OCI-LY1 (cell line): ENCODE results near the gene NCDN.

ENCODE experiments used
- EZH2 ChIP-seq: fragments of 200-600 bp; sonication (generic), shearing (Covaris generic); IDR thresholded peaks from 2 replicates; pipeline ENCODE4 v1.8.0; 2017; ENCODE audit warnings: borderline replicate concordance, mixed run types, mild to moderate bottlenecking, antibody characterized with exemption, low read length, moderate library complexity, mixed read lengths
- TF ChIP-seq, protein P1 (sequence below): fragments of 200-600 bp; sonication (generic), shearing (Covaris generic); IDR thresholded peaks from 2 replicates; pipeline ENCODE4 v1.5.1; 2017; ENCODE audit warnings: mild to moderate bottlenecking, antibody characterized with exemption, low read length, moderate library complexity, mixed read lengths

DNA sequence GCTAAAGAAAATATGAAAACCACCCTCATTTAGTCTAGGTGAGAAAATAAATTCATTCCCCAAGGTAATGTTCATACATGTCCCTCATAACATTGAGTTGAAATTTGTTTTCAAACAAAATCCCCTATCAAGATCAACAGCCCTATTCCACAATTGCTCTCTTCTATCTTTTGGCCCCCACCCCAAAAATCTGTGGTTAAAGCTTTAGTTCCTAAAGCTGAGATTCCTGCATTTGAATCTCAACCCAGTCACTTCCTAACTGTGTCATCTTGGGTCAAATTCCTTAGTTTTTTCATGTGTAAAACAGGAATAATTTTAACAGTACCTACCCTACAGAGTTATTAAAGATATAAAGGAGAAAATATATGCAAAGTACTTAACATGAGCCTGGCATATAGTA lies 22.4 kb upstream of the NCDN start:
- TF ChIP-seq, protein P1, sequence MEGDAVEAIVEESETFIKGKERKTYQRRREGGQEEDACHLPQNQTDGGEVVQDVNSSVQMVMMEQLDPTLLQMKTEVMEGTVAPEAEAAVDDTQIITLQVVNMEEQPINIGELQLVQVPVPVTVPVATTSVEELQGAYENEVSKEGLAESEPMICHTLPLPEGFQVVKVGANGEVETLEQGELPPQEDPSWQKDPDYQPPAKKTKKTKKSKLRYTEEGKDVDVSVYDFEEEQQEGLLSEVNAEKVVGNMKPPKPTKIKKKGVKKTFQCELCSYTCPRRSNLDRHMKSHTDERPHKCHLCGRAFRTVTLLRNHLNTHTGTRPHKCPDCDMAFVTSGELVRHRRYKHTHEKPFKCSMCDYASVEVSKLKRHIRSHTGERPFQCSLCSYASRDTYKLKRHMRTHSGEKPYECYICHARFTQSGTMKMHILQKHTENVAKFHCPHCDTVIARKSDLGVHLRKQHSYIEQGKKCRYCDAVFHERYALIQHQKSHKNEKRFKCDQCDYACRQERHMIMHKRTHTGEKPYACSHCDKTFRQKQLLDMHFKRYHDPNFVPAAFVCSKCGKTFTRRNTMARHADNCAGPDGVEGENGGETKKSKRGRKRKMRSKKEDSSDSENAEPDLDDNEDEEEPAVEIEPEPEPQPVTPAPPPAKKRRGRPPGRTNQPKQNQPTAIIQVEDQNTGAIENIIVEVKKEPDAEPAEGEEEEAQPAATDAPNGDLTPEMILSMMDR, result no peak
- TF ChIP-seq EZH2, result no peak
